NCI-H526 treated with DMSO at 0.1 percent for 48 hours (cell line): ENCODE results near the gene PATE2.

Experiments used
- DNase-seq: peaks from one replicate; lab custom pipeline; 2025; lab: John Stamatoyannopoulos, UW

PATE2 gene

DNA sequence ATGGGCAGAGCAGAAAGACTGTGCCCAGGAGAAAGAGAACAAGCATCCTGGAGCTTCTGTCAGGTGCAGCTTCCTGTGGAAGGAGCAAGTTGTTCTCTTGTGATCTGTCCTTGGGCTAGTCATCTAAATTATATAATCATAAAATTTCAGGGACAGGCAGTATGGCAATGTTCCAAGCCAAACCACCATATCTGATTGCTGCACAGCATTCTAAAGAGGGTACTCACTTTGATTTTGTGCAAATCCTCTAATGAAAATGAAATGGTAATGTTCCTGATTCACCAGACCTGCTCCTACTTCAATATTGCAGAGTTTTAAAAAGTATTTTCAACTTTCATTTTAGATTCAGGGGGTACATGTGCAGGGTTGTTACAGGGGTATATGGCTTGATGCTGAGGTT, at the start of gene PATE2:
TSS of gene PATE2 (minus strand) at position 101 of the 400 bp plus-strand sequence. CDS start at position 46, 55 bp downstream.
- no peak for DNase-seq

DNA sequence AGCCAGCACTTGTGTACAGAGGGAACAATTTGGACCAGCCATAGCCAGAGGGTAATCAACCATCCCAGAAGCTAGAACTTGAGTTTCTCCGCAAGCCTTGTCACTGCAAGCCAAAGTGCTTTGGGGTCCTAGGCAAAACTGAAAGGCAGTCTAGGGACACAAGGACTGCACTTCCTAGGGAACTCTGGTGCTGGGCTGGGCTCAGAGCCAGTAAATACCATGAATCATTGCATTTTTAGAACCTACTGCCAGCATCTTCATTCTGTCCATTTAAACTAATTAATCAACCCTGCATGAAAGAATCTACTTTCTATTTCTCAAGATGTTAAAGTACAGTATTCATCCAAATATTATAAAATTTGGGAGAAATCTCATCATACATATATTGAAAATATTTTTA, 29.3 kb upstream of the PATE2 start:
- no peak for DNase-seq

DNA sequence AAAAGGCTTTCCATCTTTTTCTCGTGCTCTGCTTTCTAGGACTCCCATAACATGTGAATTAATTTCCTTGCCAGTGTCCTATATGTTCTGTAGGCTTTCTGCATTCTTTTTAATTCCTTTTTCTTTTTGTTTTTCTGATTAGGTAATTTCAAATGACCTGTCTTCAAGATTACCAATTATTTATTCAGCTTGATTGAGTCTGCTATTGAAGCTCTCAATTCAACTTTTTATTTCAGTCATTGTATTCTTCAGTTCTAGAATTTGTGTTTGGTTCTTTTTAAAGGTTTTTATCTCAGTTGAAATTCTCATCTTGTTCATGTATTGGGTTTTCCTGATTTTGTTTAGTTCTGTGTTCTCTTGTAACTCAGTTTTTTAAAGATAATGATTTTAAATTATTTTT, 23.8 kb upstream of the PATE2 start:
- no peak for DNase-seq

DNA sequence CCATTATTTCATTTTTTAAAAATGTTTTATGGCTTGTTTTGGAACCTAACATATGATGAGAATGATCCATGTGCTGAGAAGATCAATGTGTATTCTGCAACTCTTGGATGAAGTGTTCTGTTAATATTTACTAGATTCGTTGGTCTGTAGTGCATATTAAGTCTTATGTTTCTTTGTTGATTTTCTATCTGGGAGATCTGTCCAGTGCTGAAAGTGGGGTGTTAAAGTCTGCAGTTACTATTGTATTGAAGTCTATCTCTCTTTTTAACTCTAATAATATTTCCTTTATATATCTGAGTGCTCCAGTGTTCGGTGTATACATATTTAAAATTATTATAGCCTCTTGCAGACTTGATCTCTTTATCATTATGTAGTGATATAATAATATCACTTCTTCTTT, 21.2 kb upstream of the PATE2 start:
- DNase-seq: no peak

DNA sequence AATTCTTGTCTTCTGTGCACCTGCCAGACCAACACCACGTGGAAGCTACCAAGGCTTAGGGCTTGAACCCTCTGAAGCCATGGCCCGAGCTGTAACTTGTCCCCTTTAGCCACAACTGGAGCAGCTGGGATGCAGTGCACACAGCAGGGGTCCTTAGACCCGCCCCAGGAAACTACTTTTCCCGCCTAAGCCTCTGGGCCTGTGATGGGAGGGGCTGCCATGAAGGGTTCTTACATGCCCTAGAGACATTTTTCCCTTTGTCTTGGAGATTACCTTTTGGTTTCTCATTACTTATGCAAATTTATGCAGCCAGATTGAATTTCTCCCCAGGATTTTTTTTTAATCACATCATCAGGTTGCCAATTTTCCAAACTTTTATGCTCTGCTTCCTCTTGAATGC, 19.0 kb upstream of the PATE2 start:
- DNase-seq: no peak

DNA sequence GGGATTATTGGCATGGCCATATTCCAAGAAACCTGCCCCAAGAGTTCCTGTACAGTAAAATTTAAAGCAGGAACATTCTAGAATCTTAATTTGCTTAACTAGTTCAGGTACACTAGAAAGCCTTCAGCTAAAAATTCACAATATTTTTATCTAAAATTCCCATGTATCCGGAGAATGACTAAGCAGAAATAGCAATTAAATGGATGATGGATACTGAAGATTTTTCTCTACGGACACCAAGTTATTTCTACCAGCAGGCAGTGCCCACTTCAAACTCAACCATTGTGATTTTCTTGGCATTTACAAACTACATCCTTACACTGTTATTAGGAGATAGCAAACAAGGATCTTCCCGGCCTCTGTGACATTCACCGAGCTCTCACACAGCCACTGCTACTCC, 12.2 kb upstream of the PATE2 start:
- no peak for DNase-seq

DNA sequence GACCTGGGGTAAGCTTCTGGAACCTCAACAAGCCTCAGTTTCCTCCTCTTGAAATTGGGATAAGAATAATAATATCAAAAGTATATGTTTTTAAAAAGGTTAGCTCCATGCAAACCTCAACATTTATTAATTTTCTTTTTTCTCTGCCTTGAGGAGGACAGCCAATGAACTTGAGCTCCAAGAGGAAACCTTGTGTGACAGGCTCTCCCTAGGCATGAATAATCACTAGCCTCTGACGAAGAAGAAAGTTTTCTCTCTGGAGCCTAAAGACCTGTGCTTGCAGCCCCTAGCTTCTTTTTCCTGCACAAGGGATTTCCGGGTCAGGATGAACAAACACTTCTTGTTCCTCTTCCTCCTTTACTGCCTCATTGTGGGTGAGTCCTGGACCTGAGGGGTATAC, 9.2 kb upstream of the PATE2 start, which contains the start of gene PATE3:
TSS of gene PATE3 (plus strand) at position 301 of the 400 bp plus-strand sequence. CDS start at position 326, 25 bp downstream.
- no peak for DNase-seq

DNA sequence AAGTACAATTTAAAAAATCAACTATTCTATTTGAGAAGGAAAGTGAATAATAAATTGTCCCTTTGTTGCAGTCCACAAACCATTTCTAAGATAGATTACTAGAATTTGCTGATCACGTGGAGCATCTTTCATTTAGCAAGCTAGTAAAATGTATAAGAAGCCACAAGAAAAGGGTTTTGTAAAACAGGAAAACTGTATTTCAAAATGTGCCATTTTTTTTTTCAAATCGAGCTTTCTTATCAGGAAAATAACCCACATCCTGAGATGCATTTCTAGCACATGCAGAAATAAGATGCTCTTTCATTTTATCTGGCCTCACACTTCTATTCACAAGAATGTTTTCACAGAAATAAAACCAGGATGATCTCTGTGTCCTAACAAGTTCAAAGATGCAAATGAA, 6.0 kb upstream of the PATE2 start:
- no peak for DNase-seq

DNA sequence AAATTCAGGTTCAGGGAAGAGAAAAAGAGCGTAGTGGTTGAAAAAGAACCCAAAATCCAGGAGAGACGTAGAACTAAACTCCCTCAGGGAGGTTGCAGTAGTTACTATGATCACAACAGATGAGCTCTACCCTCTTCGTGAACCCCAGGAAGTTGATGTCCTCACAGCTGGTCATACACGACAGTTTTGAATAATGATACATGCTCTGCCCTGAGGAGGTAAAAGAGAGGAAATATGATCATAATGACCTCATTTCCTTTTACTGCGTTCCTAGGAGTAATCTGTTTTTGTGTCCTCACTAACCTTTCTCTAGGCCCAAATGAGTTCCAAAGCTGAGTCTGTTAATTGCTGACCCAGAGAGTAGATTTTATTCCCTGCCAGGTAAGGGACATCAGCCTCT, 1.3 kb downstream of the PATE2 start:
- no peak for DNase-seq

DNA sequence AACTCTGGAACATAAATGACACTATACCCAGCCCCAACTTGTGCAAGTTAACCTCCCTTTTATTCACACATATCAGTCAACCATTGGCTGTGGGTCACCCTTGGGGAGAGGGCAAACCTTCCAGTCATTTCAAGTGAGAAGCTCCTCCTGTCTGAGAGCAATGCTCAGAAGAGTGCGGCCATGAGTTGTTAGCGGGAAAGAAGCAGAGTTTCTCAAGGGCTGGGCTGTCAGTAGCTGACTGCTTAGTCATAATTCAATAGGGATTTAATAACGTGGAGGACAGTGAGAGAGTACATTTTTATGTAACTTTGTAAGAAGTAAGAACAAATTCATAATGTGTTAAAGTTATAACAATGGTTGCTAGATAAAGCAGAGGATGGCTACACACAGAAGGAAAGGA, 5.1 kb downstream of the PATE2 start:
- no peak for DNase-seq

DNA sequence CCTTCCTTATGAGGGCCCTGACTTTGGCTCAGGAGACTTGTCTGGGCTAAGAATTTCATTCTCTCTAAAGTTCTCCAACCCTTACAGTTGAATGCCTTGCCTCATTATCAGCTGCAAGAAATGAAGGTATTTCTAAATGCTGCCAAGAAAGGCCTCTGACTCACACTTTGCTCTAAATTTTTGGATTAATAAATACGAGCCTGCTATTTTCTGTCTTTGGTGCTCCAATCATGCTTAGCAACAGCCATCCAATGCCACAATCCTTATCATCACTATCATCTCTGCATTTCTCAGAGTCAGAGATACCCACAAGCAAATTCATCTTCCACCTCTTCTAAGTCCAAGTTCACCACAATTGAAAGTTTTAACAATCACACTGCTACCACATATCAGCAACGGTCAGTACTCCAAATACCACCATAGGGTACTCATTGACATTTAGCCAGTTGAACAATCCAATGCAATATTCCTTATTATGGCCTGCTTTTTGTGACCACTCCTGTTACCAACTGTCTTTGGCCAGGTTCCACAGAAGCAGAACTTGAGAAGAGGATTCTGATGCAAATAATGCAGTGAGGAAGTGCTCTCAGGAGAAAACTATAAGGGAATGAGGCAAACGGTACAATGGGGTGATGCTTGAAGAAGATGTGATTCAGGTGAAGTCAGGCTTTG, 5.7 kb downstream of the PATE2 start:
- no peak for DNase-seq

DNA sequence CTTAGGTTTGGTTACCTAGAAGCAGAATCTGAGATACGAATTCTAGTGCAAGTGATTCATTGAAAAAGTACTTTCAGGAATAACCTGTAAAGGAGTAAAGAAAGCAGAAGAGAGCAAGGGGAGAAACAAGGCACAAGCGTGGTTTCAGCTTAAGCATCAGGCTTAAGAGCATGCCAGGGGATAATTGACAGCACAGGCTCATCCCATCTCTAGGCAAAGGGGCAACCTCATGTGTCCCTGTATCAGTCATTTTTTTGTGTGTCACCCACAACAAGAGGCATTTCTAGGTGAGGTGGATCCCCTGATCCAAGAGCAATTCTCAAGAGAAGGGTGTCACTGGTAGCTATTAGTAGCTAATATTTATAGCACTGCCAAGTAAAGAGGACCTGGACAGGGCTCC, 8.0 kb downstream of the PATE2 start:
- DNase-seq: no peak

DNA sequence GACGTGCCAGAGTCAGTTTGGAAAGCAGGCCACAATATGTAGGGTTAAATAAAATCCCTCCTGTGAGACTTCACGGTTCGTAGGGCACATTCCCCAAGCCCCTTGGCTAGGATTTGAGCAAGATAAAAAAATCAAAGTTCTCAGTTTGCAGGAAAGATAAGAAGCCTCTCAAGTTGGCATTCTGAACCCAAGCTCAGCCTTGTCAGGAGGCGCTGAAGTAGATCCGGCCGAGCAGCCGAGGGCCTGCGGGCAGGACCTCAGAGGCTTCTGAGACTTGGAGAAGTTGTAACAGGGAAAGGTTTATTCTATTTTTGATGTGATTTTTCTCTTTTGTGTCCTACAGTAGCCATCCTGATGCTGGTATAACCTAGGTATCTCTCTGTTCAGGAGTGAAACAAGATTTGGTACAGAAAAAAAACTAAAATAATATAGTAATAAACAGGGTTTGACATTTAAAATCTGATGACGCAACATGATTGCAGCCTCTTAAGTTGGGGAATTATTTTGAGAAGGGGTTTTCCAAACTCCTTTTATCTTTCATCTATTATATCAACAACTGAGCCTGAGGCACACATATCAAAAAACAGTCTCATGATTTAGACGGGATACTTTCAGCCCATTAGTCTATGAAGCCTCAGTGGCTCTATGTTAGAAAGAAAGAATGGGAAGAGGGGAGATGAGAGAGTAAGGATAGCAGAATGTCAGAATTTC, 10.1 kb downstream of the PATE2 start:
- DNase-seq: no peak

DNA sequence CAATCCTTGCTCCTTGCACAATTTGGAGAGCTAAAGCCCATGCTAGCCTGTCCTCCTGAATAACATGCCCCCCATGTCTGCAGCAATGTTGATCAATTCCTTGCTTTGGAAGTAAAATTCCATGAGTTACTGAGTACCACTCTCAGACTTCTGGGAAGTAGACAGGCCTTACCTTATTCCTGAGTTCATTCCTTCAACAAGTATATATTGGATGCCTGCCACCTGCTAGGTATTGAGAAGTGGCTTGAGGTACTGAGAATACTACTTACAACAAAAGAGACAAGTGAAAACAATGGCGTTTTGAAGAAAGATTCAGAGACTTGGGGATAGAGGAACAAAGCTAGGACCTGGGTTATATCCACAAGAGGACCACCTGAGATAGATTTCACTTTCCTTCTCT, 12.4 kb downstream of the PATE2 start:
- no peak for DNase-seq

DNA sequence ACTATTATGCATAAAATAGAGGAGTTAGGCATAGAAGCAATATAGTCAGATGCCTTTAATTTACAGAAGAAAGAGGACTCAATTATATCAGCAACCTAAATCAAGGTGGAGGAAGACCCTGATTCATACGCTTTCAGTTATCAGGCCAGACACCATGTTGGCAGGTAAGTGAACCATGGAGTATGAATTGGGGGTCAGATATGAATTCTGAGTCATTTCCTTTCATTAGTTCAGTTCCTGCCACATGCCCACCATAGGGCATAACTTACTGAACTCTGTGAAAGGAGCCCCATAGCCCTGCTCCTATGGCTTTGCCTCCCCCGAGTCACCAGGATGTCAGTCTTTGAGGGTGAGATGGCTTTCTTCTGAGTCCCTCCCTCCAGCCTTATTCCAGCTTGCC, 15.1 kb downstream of the PATE2 start:
- no peak for DNase-seq

DNA sequence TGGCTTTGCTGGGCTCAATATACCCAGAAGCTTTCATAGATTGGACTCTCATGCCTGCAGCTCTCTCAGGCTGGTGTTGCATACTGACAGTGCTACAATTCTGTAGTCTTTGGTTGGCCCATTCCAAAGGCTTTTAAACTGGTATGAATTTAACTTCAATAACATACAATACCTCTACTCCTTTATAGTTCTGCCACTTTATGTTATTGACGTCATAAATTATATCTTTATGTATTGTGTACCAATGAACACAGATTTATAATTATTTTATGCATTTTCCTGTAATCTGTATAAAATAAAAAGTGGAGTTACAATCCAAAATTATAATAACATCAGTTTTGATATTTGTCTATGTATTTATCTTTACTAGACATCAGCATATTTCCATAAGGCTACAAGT, 16.2 kb downstream of the PATE2 start:
- DNase-seq: no peak

DNA sequence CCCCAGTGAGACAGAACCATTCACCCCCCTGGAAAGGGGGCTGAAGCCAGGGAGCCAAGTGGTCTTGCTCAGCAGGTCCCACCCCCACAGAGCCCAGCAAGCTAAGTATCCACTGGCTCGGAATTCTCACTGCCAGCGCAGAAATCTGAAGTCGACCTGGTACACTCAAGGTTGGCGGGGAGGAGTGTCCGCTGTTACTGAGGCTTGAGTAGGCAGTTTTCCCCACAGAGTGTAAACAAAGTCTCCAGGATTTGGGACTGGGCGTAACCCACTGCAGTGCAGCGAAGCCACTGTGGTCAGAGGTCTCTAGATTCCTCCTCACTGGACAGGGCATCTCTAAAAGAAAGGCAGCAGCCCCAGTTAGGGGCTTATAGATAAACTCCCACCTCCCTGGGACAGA, 22.6 kb downstream of the PATE2 start:
- no peak for DNase-seq

DNA sequence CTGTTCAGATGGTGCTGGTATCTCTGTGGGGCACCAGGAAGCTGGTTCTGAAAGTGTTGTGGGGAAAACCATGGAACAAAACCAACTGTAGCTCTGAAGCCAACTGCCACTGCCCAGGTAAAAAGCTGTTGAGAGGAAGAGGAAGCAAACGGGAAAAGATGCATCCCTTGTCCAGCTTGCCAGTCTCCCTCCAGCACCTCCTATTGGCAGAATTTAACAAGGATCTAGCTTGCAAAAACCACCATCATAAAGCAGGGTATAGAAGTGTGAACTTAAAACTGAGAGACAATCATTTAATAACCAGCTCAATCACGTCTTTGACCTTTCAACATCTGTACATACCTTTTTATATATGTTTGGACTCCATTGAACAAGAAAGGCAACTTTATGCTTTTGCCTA, 28.0 kb downstream of the PATE2 start:
- DNase-seq: no peak

DNA sequence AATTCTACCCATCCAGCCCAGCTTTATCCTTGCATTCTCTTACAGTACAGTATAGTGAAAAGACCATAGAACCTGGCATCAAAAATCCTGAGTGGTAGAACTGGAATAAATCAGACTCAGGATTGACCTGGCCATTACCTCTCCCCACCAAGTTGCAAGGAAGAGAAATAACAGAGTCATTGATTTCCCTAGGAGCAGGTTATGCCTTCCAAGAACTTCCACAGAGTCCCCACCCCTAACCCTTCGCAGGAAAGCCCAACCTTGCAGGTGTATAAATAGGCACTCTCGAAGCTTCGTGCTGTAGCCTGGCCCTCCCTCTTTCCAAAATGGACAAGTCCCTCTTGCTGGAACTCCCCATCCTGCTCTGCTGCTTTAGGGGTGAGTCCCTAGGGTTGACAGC, 32.6 kb downstream of the PATE2 start, which contains the start of gene PATE1:
TSS of gene PATE1 (plus strand) at position 301 of the 400 bp plus-strand sequence. CDS start at position 327, 26 bp downstream.
- DNase-seq: no peak

DNA sequence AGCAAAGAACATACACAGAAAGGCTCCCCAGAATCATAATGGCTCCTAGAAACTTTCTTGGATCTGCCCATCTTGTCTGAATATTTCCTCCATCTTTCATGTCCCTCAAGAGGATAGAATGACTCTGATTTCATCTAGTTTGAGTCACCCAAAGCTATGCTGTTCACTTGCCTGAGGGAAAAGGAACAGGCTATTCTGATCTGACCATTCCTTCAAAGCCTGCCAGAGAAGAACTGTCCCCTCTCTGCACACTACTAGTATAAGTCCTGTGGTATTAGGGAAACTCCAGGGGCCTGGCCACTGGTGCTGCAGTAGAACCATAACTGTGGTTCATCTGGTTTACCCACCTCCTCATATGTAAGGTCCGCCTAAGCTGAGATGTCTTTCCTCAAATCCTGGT, 34.9 kb downstream of the PATE2 start:
- DNase-seq: no peak

DNA sequence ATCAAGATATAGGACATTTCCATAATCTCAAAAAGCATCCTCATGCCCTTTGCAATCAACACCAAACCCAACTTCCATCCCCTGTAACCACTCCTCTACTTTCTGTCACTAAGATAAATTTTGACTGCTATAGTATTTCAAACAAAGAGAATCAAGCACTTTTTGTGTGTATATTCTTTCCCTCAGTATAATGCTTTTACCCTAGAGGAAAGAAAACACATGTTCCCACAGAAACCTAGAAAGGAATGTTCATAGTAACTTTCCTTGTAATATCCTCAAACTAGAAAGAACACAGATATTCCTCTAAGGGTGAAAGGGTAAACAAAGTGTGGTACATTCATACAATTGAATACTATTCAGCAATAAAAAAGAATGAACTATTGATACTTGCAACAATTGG, 38.0 kb downstream of the PATE2 start:
- no peak for DNase-seq

DNA sequence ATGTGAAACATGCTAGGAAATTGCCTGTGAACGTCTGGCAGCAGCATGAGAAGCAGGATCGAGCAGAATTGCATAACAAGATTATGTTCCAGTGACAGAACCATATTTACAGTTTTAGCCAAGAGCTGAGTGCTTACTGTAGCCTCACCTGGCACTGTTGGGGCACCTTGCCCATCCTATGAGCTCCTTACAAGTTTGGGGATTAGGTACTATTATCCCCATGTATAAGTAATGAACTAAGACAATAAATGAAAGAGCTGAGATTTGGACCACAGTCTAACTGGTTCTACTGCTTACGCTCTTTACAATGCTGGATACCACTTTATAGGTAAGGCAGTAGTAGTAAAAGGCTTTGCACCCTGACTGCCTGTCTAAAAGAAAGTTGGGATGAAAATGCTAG, 49.7 kb downstream of the PATE2 start:
- no peak for DNase-seq
